K562 (cell line): ENCODE data around the gene TBC1D17. TPM values are rescaled to one million over a fixed set of nuclear protein-coding genes. Genes with fewer than 3 reads are reported as not detected.

Source experiments
- CBX3 ChIP-seq, 2 experiments: IDR thresholded peaks; 1 replicate in 1 of 2; 2 replicates in 1 of 2; pipeline ENCODE4 v1.6.1; 2012; ENCODE audit warnings: inconsistent platforms in 2 of 2, low read length in 2 of 2, borderline replicate concordance in 1 of 2, control low read depth in 1 of 2
- CTBP1 ChIP-seq: fragments of 450-650 bp; IDR thresholded peaks from 2 replicates; pipeline ENCODE4 v1.6.1; 2016; ENCODE audit warnings: borderline replicate concordance
- ETV1 ChIP-seq: fragments of 450-650 bp; conservative IDR thresholded peaks from 2 replicates; pipeline ENCODE4 v1.6.1; 2016; ENCODE audit warnings: missing genetic modification characterization, control low read depth, low read depth, missing compliant biosample characterization
- HMGN3 ChIP-seq: IDR thresholded peaks from 2 replicates; pipeline ENCODE4 v1.6.1; 2011; ENCODE audit warnings: borderline replicate concordance, low read depth, mild to moderate bottlenecking, mixed read lengths, low read length; ENCODE audit not compliant: insufficient read length; ENCODE audit errors: extremely low read depth
- L3MBTL2 ChIP-seq: fragments of 450-650 bp; IDR thresholded peaks from 2 replicates; pipeline ENCODE4 v1.6.1; 2016; ENCODE audit warnings: mild to moderate bottlenecking, moderate library complexity
- MTA2 ChIP-seq: fragments of 450-650 bp; IDR thresholded peaks from 2 replicates; pipeline ENCODE4 v1.6.1; 2016; ENCODE audit warnings: low read depth
- NCOA1 ChIP-seq: fragments of 450-650 bp; IDR thresholded peaks from 2 replicates; pipeline ENCODE4 v1.6.1; 2016; ENCODE audit warnings: low read depth
- NEUROD1 ChIP-seq: fragments of 150-350 bp; IDR thresholded peaks from 2 replicates; pipeline ENCODE4 v1.6.1; 2014; ENCODE audit warnings: borderline replicate concordance, low read length, low read depth; ENCODE audit not compliant: partially characterized antibody
- NR2C1 ChIP-seq, 2 experiments: fragments of 450-650 bp; IDR thresholded peaks; 2 replicates each; pipeline ENCODE4 v1.6.1; 2017; ENCODE audit warnings: mild to moderate bottlenecking in 2 of 2, antibody characterized with exemption in 1 of 2, inconsistent platforms in 1 of 2, missing compliant biosample characterization in 1 of 2, missing genetic modification characterization in 1 of 2
- NR2C2 ChIP-seq, 2 experiments: fragments of 200-800 bp in 1 of 2; sonication (Bioruptor generic) in 1 of 2; sonication (generic) in 1 of 2; formaldehyde crosslinking in 1 of 2; IDR thresholded peaks; 2 replicates each; pipeline versions ENCODE4 v1.6.1 to v1.8.0; 2016 to 2022; ENCODE audit warnings: mild to moderate bottlenecking in 1 of 2, missing compliant biosample characterization in 1 of 2, missing genetic modification characterization in 1 of 2, missing genetic modification reagents in 1 of 2
- PKNOX1 ChIP-seq: fragments of 450-650 bp; IDR thresholded peaks from 2 replicates; pipeline ENCODE4 v1.6.1; 2016
- POLR2G ChIP-seq: fragments of 200-400 bp; formaldehyde crosslinking; IDR thresholded peaks from 2 replicates; pipeline ENCODE4 v1.6.1; 2017; ENCODE audit warnings: low read depth, mild to moderate bottlenecking, antibody characterized with exemption, low read length, moderate library complexity
- SAFB ChIP-seq: fragments of 200-400 bp; formaldehyde crosslinking; IDR thresholded peaks from 2 replicates; pipeline ENCODE4 v1.6.1; 2017; ENCODE audit warnings: low read depth, low read length, borderline replicate concordance
- SIX5 ChIP-seq, 2 experiments: IDR thresholded peaks; 2 replicates each; pipeline ENCODE4 v1.6.1; 2011; ENCODE audit warnings: low read length in 2 of 2, borderline replicate concordance in 1 of 2, low read depth in 1 of 2, mild to moderate bottlenecking in 1 of 2, moderate library complexity in 1 of 2; ENCODE audit not compliant: insufficient read depth in 1 of 2
- SP2 ChIP-seq: IDR thresholded peaks from 2 replicates; pipeline ENCODE4 v1.6.1; 2011; ENCODE audit warnings: mild to moderate bottlenecking, low read depth, low read length, moderate library complexity; ENCODE audit not compliant: poor library complexity, severe bottlenecking; ENCODE audit errors: extremely low read depth
- TARDBP ChIP-seq: fragments of 450-650 bp; IDR thresholded peaks from 2 replicates; pipeline ENCODE4 v1.6.1; 2016
- YY1 ChIP-seq, 3 experiments: IDR thresholded peaks; 2 replicates each; pipeline ENCODE4 v1.6.1; 2011; ENCODE audit warnings: low read length in 2 of 3, mild to moderate bottlenecking in 2 of 3, moderate library complexity in 2 of 3, borderline replicate concordance in 1 of 3, control low read depth in 1 of 3, low read depth in 1 of 3; ENCODE audit not compliant: insufficient read depth in 3 of 3, insufficient replicate concordance in 2 of 3, control insufficient read depth in 1 of 3, insufficient read length in 1 of 3; ENCODE audit errors: extremely low read depth in 1 of 3
- ZFX ChIP-seq: sonication (generic); formaldehyde crosslinking; IDR thresholded peaks from 2 replicates; pipeline ENCODE4 v1.8.0; 2022; ENCODE audit warnings: mild to moderate bottlenecking, missing genetic modification reagents, moderate library complexity
- ZNF274 ChIP-seq: IDR thresholded peaks from 2 replicates; pipeline ENCODE4 v1.6.1; 2011; ENCODE audit warnings: low read depth, mild to moderate bottlenecking, low read length, moderate library complexity, borderline replicate concordance
- ZNF780A ChIP-seq: fragments of 250-450 bp; sonication (Bioruptor Pico); IDR thresholded peaks from 2 replicates; pipeline ENCODE4 v1.5.0; 2021; ENCODE audit warnings: mild to moderate bottlenecking
- polyA plus RNA-seq, 8 experiments: library from polyadenylated mRNA; depleted of rRNA in 4 of 8; stranded (reverse) in 5 of 8; unstranded in 3 of 8; fragments of >200 nt; fragmentation: Nextera tagmentation in 2 of 8; fragmentation: Illumina TruSeq in 1 of 8; extraction: Ambion mirVana in 2 of 8; extraction: Trizol in 1 of 8; gene quantifications; 2 replicates each; pipeline versions ENCODE4 v1.2.1 to v1.2.3, GENCODE V29; 2011 to 2014; ENCODE audit warnings: inconsistent platforms in 1 of 8, missing spikeins in 1 of 8
- total RNA-seq, 7 experiments: library from RNA; depleted of rRNA in 6 of 7; stranded (reverse); fragments of >200 nt in 6 of 7; fragmentation: Illumina TruSeq in 2 of 7; extraction: Trizol in 2 of 7; gene quantifications; 2 replicates each; pipeline versions ENCODE4 v1.2.1 to v1.2.3, GENCODE V29; 2011 to 2021; ENCODE audit warnings: low replicate concordance in 1 of 7
- TF ChIP-seq, protein P1 (sequence below): fragments of 150-350 bp; IDR thresholded peaks from 2 replicates; pipeline ENCODE4 v1.6.1; 2014; ENCODE audit warnings: low read depth, mild to moderate bottlenecking, low read length, borderline replicate concordance

The TBC1D17 gene
- total and polyA plus RNA-seq, 9 of the 15 experiments (the other 6 are each of a cell fraction or from before 2014, with no cell fraction given): 0.42 to 16.0 (median 3.8) TPM

GRCh38 chr19:49866933-49867782, 10.3 kb upstream of the TBC1D17 start, which contains the start of gene PNKP (continued):
- TF ChIP-seq SIX5 (IDR thresholded peaks at IDR 0.05; ENCODE audit: borderline replicate concordance in 1 of 2, insufficient read depth in 1 of 2, low read depth in 1 of 2, low read length in 2 of 2) (no peak), ZFX (CRISPR knock-in tag) (peak; percentile 46), L3MBTL2 (peak; percentile 70; the same call in 1 of the 2 replicates), NR2C2 (CRISPR knock-in tag; IDR thresholded peaks at IDR 0.05) (peak; percentile 74; the same call in 1 of the 2 replicates), NR2C2 (tag; IDR thresholded peaks at IDR 0.05) (peak; percentile 97), CBX3 (IDR thresholded peaks at IDR 0.05; ENCODE audit: borderline replicate concordance in 1 of 2, low read length in 2 of 2) (no peak), NCOA1 (peak; percentile 86), SP2 (peak; percentile 50), NR2C1 (IDR thresholded peaks at IDR 0.05) (peak; percentile 85), NR2C1 (tag; IDR thresholded peaks at IDR 0.05) (peak; percentile 77), HMGN3 (peak; percentile 84), SAFB (peak; percentile 73), TARDBP (0 out of 2 replicates have a peak, but pooled peaks have one; percentile 54), PKNOX1 (peak; percentile 62; the same call in 1 of the 2 replicates), ZNF274 (no peak), CTBP1 (peak; percentile 81), YY1 (IDR thresholded peaks at IDR 0.05; ENCODE audit: borderline replicate concordance in 1 of 3, control insufficient read depth in 1 of 3, extremely low read depth in 1 of 3, insufficient read depth in 3 of 3, insufficient read length in 1 of 3, insufficient replicate concordance in 2 of 3, low read depth in 1 of 3, low read length in 2 of 3) (peak in 1 of 3 experiments; percentile 58), POLR2G (peak; percentile 95), MTA2 (no peak), ETV1 (tag) (peak; percentile 81), ZNF780A (CRISPR knock-in tag) (no peak), NEUROD1 (peak; percentile 31)
- TF ChIP-seq, protein P1, sequence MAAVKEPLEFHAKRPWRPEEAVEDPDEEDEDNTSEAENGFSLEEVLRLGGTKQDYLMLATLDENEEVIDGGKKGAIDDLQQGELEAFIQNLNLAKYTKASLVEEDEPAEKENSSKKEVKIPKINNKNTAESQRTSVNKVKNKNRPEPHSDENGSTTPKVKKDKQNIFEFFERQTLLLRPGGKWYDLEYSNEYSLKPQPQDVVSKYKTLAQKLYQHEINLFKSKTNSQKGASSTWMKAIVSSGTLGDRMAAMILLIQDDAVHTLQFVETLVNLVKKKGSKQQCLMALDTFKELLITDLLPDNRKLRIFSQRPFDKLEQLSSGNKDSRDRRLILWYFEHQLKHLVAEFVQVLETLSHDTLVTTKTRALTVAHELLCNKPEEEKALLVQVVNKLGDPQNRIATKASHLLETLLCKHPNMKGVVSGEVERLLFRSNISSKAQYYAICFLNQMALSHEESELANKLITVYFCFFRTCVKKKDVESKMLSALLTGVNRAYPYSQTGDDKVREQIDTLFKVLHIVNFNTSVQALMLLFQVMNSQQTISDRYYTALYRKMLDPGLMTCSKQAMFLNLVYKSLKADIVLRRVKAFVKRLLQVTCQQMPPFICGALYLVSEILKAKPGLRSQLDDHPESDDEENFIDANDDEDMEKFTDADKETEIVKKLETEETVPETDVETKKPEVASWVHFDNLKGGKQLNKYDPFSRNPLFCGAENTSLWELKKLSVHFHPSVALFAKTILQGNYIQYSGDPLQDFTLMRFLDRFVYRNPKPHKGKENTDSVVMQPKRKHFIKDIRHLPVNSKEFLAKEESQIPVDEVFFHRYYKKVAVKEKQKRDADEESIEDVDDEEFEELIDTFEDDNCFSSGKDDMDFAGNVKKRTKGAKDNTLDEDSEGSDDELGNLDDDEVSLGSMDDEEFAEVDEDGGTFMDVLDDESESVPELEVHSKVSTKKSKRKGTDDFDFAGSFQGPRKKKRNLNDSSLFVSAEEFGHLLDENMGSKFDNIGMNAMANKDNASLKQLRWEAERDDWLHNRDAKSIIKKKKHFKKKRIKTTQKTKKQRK: peak; percentile 42; the same call in 1 of the 2 replicates
